CD14-positive monocyte (primary cell): ENCODE measurements around the gene PLCB3. TPM values are rescaled to one million over a fixed set of nuclear protein-coding genes. Genes with fewer than 3 reads are reported as not detected.

Experiments
- DNase-seq, 3 donors: peaks; one replicate each; pipeline ENCODE4 v3.0.0-alpha.2; 2011 to 2022
- H2AFZ ChIP-seq: 2 replicates; pipeline ENCODE4 v1.6.0; 2012; ENCODE audit warnings: mild to moderate bottlenecking, low read depth, low read length, inconsistent platforms; ENCODE audit not compliant: insufficient read depth, poor library complexity, severe bottlenecking
- H3K27ac ChIP-seq, 2 donors: 1 replicate in 1 of 2; 2 replicates in 1 of 2; pipeline ENCODE4 v1.5.1; 2012 to 2013; ENCODE audit warnings: low read length in 2 of 2, control low read depth in 1 of 2, inconsistent platforms in 1 of 2, low read depth in 1 of 2, mild to moderate bottlenecking in 1 of 2
- H3K27me3 ChIP-seq, 2 donors: one replicate each; pipeline versions ENCODE4 v1.6.0 to v1.6.1; 2011 to 2013; ENCODE audit warnings: low read length in 2 of 2; ENCODE audit not compliant: control insufficient read depth in 2 of 2, insufficient read depth in 2 of 2
- H3K36me3 ChIP-seq, 2 donors: replicated peaks in 1 of 2; 1 replicate in 1 of 2; 2 replicates in 1 of 2; pipeline versions ENCODE4 v1.5.1 to v1.6.1; 2012 to 2013; ENCODE audit warnings: low read length in 2 of 2, control low read depth in 1 of 2, inconsistent platforms in 1 of 2, mild to moderate bottlenecking in 1 of 2; ENCODE audit not compliant: insufficient read depth in 2 of 2, control insufficient read depth in 1 of 2
- H3K4me1 ChIP-seq, 2 donors: 1 replicate in 1 of 2; 2 replicates in 1 of 2; pipeline versions ENCODE4 v1.5.1 to v1.6.1; 2012 to 2013; ENCODE audit warnings: low read length in 2 of 2, control low read depth in 1 of 2, inconsistent platforms in 1 of 2, mild to moderate bottlenecking in 1 of 2, moderate library complexity in 1 of 2; ENCODE audit not compliant: insufficient read depth in 2 of 2, control insufficient read depth in 1 of 2
- H3K4me2 ChIP-seq: replicated peaks from 2 replicates; pipeline ENCODE3; 2012; ENCODE audit warnings: low read length, moderate library complexity, mild to moderate bottlenecking; ENCODE audit not compliant: poor library complexity, severe bottlenecking; ENCODE audit errors: extremely low read depth
- H3K4me3 ChIP-seq, 3 experiments: fragments of 200-600 bp in 1 of 3; sonication (generic) in 1 of 3; replicated peaks in 1 of 3; 1 replicate in 2 of 3; 2 replicates in 1 of 3; pipeline ENCODE4 v1.5.1; 2011 to 2013; ENCODE audit warnings: low read length in 3 of 3, mild to moderate bottlenecking in 3 of 3, control low read depth in 2 of 3, low read depth in 2 of 3, inconsistent platforms in 1 of 3, moderate library complexity in 1 of 3
- H3K79me2 ChIP-seq: 2 replicates; pipeline ENCODE4 v1.6.0; 2012; ENCODE audit warnings: mild to moderate bottlenecking, control low read depth, inconsistent platforms, low read length, moderate library complexity; ENCODE audit not compliant: insufficient read depth
- H3K9ac ChIP-seq: 2 replicates; pipeline ENCODE4 v1.6.0; 2017; ENCODE audit warnings: low read length, mild to moderate bottlenecking; ENCODE audit not compliant: insufficient read depth, poor library complexity, severe bottlenecking
- H3K9me3 ChIP-seq, 2 donors: replicated peaks in 1 of 2; 1 replicate in 1 of 2; 2 replicates in 1 of 2; pipeline versions ENCODE4 v1.5.1 to v1.6.1; 2012 to 2013; ENCODE audit warnings: low read length in 2 of 2, control low read depth in 1 of 2; ENCODE audit not compliant: control insufficient read depth in 1 of 2, insufficient read depth in 1 of 2
- H4K20me1 ChIP-seq: 2 replicates; pipeline ENCODE4 v1.6.0; 2012; ENCODE audit warnings: mild to moderate bottlenecking, low read length, control low read depth, moderate library complexity; ENCODE audit not compliant: insufficient read depth
- H3K27ac Mint-ChIP-seq, 7 donors: one replicate each; pipeline ENCODE4 v1.8.0; 2020; ENCODE audit warnings: mild to moderate bottlenecking in 7 of 7, mixed read lengths in 7 of 7, moderate library complexity in 6 of 7, inconsistent platforms in 2 of 7
- H3K27me3 Mint-ChIP-seq, 3 donors: one replicate each; pipeline ENCODE4 v1.8.0; 2021 to 2022; ENCODE audit warnings: low read depth in 3 of 3, mild to moderate bottlenecking in 3 of 3, mixed read lengths in 3 of 3, moderate library complexity in 3 of 3, inconsistent platforms in 1 of 3
- H3K36me3 Mint-ChIP-seq, 2 donors: one replicate each; pipeline ENCODE4 v1.8.0; 2020; ENCODE audit warnings: mixed read lengths in 2 of 2, inconsistent platforms in 1 of 2, mild to moderate bottlenecking in 1 of 2
- H3K4me1 Mint-ChIP-seq: one replicate; pipeline ENCODE4 v1.8.0; 2020; ENCODE audit warnings: mild to moderate bottlenecking, mixed read lengths
- H3K4me3 Mint-ChIP-seq, 2 donors: one replicate each; pipeline ENCODE4 v1.8.0; 2020; ENCODE audit warnings: mild to moderate bottlenecking in 2 of 2, mixed read lengths in 2 of 2, moderate library complexity in 1 of 2
- H3K9me3 Mint-ChIP-seq, 7 donors: one replicate each; pipeline ENCODE4 v1.8.0; 2020 to 2022; ENCODE audit warnings: mixed read lengths in 7 of 7, mild to moderate bottlenecking in 6 of 7, moderate library complexity in 6 of 7, inconsistent platforms in 2 of 7
- WGBS: methylation state at CpG from one replicate; pipeline ENCODE4 v1.1.5; 2013; ENCODE audit warnings: missing lambda C conversion rate; ENCODE audit not compliant: insufficient coverage; 5-methylcytosine and 5-hydroxymethylcytosine counted together
- intact Hi-C, 2 donors: fragments of 100-400 bp; cut with micrococcal nuclease; formaldehyde crosslinking; loops; one replicate each; pipeline versions ENCODE4 v1.15.0 to v1.15.1; 2023
- polyA plus RNA-seq, 3 donors: library from polyadenylated mRNA; depleted of rRNA in 1 of 3; unstranded in 2 of 3; stranded (reverse) in 1 of 3; fragments of 300-500 nt in 2 of 3; fragments of >200 nt in 1 of 3; fragmentation: Illumina TruSeq in 2 of 3; gene quantifications; 1 replicate in 2 of 3; 2 replicates in 1 of 3; pipeline ENCODE4 v1.2.3, GENCODE V29; 2012 to 2021
- TF ChIP-seq, protein P1 (sequence below): fragments of 200-600 bp; IDR thresholded peaks from one replicate; pipeline ENCODE4 v1.8.0; 2022; ENCODE audit warnings: antibody characterized with exemption, mild to moderate bottlenecking

Gene PLCB3
- polyA plus RNA-seq, 3 donors, result 1.1 to 17.8 (median 1.4) TPM

- H3K4me1 ChIP-seq, result peaks cover 21 to 24% of the 10 kb centered on the region in 2 donors
- Mint-ChIP-seq H3K36me3 (peaks cover 39 to 58% of the 10 kb centered on the region in 2 donors), H3K9me3 (no peaks in the 10 kb centered on the region), H3K4me1 (peaks cover 22% of the 10 kb centered on the region), H3K27me3 (no peaks in the 10 kb centered on the region), H3K4me3 (no peak overlapping the region), H3K27ac (peak overlapping the region in 1 of 7 donors; percentile 71)
- H3K27me3 ChIP-seq, result no peaks in the 10 kb centered on the region
- H3K4me2 ChIP-seq, result no peak overlapping the region
- TF ChIP-seq, protein P1, sequence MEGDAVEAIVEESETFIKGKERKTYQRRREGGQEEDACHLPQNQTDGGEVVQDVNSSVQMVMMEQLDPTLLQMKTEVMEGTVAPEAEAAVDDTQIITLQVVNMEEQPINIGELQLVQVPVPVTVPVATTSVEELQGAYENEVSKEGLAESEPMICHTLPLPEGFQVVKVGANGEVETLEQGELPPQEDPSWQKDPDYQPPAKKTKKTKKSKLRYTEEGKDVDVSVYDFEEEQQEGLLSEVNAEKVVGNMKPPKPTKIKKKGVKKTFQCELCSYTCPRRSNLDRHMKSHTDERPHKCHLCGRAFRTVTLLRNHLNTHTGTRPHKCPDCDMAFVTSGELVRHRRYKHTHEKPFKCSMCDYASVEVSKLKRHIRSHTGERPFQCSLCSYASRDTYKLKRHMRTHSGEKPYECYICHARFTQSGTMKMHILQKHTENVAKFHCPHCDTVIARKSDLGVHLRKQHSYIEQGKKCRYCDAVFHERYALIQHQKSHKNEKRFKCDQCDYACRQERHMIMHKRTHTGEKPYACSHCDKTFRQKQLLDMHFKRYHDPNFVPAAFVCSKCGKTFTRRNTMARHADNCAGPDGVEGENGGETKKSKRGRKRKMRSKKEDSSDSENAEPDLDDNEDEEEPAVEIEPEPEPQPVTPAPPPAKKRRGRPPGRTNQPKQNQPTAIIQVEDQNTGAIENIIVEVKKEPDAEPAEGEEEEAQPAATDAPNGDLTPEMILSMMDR, result no peak
- no peaks in the 10 kb centered on the region for H3K79me2 ChIP-seq
- H3K27ac ChIP-seq, result no peak overlapping the region
- intact Hi-C loops, result loop anchor here in 1 of 2 donors (5.0 kb wide), 1 partner anchor 37 kb away; the partner anchor contains the start of gene CATSPERZ
- H3K36me3 ChIP-seq, result peaks cover 59 to 62% of the 10 kb centered on the region in 2 donors
- H3K9ac ChIP-seq, result no peak overlapping the region
- H3K4me3 ChIP-seq, result no peak overlapping the region
- DNase-seq, result no peak
- 94% methylated on average over 26 of the region's 35 CpGs for WGBS
- H4K20me1 ChIP-seq, result no peaks in the 10 kb centered on the region
- no peak overlapping the region for H2AFZ ChIP-seq
- no peaks in the 10 kb centered on the region for H3K9me3 ChIP-seq
Measured at GRCh38 chr11:64265176-64266160, 14.1 kb downstream of the PLCB3 start.

DNA sequence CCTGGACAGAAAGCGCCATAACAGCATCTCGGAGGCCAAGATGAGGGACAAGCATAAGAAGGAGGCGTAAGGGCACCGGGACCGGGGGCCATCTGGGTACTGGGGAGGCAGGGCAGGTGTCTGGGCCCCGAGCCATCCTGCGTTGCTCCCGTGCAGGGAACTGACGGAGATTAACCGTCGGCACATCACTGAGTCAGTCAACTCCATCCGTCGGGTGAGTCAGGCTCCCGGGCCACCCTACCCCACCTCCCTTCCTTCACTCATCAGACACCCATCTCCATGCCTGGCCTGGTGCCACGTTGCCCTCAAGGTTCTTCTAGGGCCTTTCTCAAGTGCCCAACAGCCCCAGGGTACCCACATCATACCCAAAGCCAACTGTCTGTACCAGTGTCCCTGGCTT lies 15.0 kb downstream of the PLCB3 start:
- Histone ChIP-seq H3K4me3 (no peak overlapping the region), H3K27me3 (no peaks in the 10 kb centered on the region), H4K20me1 (no peaks in the 10 kb centered on the region), H3K36me3 (peaks cover 52 to 53% of the 10 kb centered on the region in 2 donors), H3K4me1 (peaks cover 21 to 24% of the 10 kb centered on the region in 2 donors), H2AFZ (no peak overlapping the region), H3K79me2 (no peaks in the 10 kb centered on the region), H3K4me2 (no peak overlapping the region), H3K9ac (no peak overlapping the region), H3K9me3 (no peaks in the 10 kb centered on the region), H3K27ac (no peak overlapping the region)
- no peak overlapping the region for H3K4me3 Mint-ChIP-seq
- no peaks in the 10 kb centered on the region for H3K9me3 Mint-ChIP-seq
- WGBS, result 100% methylated on average over 12 of the region's 15 CpGs
- TF ChIP-seq, protein P1, result no peak
- H3K36me3 Mint-ChIP-seq, result peaks cover 39 to 53% of the 10 kb centered on the region in 2 donors
- no peak for DNase-seq
- peak overlapping the region in 2 of 7 donors; percentile 18 to 62 for H3K27ac Mint-ChIP-seq
- H3K27me3 Mint-ChIP-seq, result no peaks in the 10 kb centered on the region
- peaks cover 22% of the 10 kb centered on the region for H3K4me1 Mint-ChIP-seq
- intact Hi-C loops, result loop anchor here in 1 of 2 donors (5.0 kb wide), 1 partner anchor 36 kb away; the partner anchor contains the start of gene CATSPERZ
